ENCODE measurements around the gene TMEM39A. TPM values are rescaled to one million over a fixed set of nuclear protein-coding genes. Genes with fewer than 3 reads are reported as not detected.

The TMEM39A gene
- total and polyA plus RNA-seq, 2 of the 4 experiments (the other 2 are of a cell fraction), result 29.6 to 117 TPM

DNA sequence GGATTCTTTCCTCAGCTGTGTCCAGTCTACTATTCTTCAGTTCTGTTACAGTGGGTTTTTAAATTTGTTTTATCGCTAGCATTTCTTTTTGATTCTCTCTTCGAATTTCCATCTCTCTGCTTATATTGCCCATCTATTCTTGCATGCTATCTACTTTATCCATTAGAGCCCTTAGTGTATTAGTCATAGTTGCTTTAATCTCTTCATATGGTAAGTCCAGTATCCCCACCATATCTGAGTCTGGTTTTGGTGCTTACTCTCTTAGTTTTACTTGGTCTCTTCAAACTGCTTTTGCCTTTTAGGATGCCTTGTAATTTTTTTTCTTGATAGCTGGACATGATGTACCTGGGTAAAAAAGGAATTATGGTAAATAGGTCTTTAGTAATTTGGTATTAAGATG, 44.0 kb upstream of the TMEM39A start:
- in situ Hi-C loops (cut with MboI; ENCODE audit: low sequenced_read_pairs), result loop anchor here (25.0 kb wide), 1 partner anchor 180 kb away; the partner anchor contains the start of gene COX17
- no peak overlapping the region for H4K5ac ChIP-seq (ENCODE audit: low read depth, low read length)
- no peak overlapping the region for H3K18ac ChIP-seq (ENCODE audit: low read depth, low read length)
- H3K23ac ChIP-seq (ENCODE audit: low read depth, low read length), result no peak overlapping the region
- peaks cover 9 to 11% of the 10 kb centered on the region in 2 experiments for H3K79me1 ChIP-seq (ENCODE audit: low read depth in 1 of 2, low read length in 2 of 2)
- CTCF ChIA-PET, result interaction anchor here (0.6 kb wide), 1 partner anchor 95 kb away, joined by 3 read pairs; no protein-coding TSS in a partner anchor
- H2BK5ac ChIP-seq (ENCODE audit: low read depth, low read length, poor library complexity, severe bottlenecking), result no peak overlapping the region
- H4K20me1 ChIP-seq (ENCODE audit: insufficient read depth, low read length), result no peaks in the 10 kb centered on the region
- no peak overlapping the region for H3K4ac ChIP-seq (ENCODE audit: low read depth, low read length)
- H3K4me3 ChIP-seq (ENCODE audit: insufficient read depth, low read depth, low read length), result no peak overlapping the region
- dilution Hi-C loops (cut with HindIII; ENCODE audit: low sequenced_read_pairs, unreplicated experiment), result no loop called here
- ATAC-seq (ENCODE audit: low read depth) (no peak), DNase-seq (no peak)
- H3K14ac ChIP-seq (replicated peaks; ENCODE audit: low read depth, low read length), result no peak overlapping the region
- 0 out of 2 replicates have a peak, but pooled peaks cover 3% of the 10 kb centered on the region for H3K9me1 ChIP-seq (ENCODE audit: insufficient read depth, low read length)
- no peak overlapping the region for H2AFZ ChIP-seq (replicated peaks; ENCODE audit: low read length, poor library complexity)
- WGBS, 2 experiments (ENCODE audit: extremely low coverage in 2 of 2, insufficient read length in 1 of 2), result no CpG with 5 or more reads among the region's 2 CpGs
- no peaks in the 10 kb centered on the region for H3K4me1 ChIP-seq (ENCODE audit: control insufficient read depth, insufficient read depth, low read length)
- no peak overlapping the region for H4K91ac ChIP-seq (ENCODE audit: insufficient read depth, low read depth, low read length)
- H4K8ac ChIP-seq (ENCODE audit: low read depth in 2 of 2, low read length in 2 of 2), result no peak overlapping the region
- no peak overlapping the region for H3K27ac ChIP-seq (ENCODE audit: insufficient read depth, low read length)
- no peak overlapping the region for H2AK9ac ChIP-seq (replicated peaks; ENCODE audit: low read depth, low read length, poor library complexity)
- intact Hi-C loops (cut with micrococcal nuclease), result no loop called here
- H3K9ac ChIP-seq (ENCODE audit: low read depth, low read length), result no peak overlapping the region
- no peaks in the 10 kb centered on the region for H3K9me3 ChIP-seq (ENCODE audit: control insufficient read depth, insufficient read depth, low read length)
- peaks cover 19% of the 10 kb centered on the region for H3K36me3 ChIP-seq (ENCODE audit: control insufficient read depth, insufficient read depth, low read length)
- no peak overlapping the region for H2BK120ac ChIP-seq (ENCODE audit: low read depth, low read length)
- POLR2A ChIA-PET (ENCODE audit: unreplicated experiment), result no interaction called here
- no peak overlapping the region for H3K4me2 ChIP-seq (ENCODE audit: low read depth, low read length)
- no peak overlapping the region for H2BK20ac ChIP-seq (ENCODE audit: low read depth, low read length)
- TF ChIP-seq RAD21 (IDR thresholded peaks at IDR 0.05; ENCODE audit: low read length), result no peak
- no peak for TF ChIP-seq FOS (IDR thresholded peaks at IDR 0.05; ENCODE audit: low read depth, low read length)
- no peak for TF ChIP-seq CEBPB (IDR thresholded peaks at IDR 0.05; ENCODE audit: low read depth, low read length)
- no peak for TF ChIP-seq SMC3 (IDR thresholded peaks at IDR 0.05; ENCODE audit: low read depth, low read length)
- no peak for TF ChIP-seq MXI1 (IDR thresholded peaks at IDR 0.05; ENCODE audit: borderline replicate concordance, low read depth, low read length)
- TF ChIP-seq, protein P1, sequence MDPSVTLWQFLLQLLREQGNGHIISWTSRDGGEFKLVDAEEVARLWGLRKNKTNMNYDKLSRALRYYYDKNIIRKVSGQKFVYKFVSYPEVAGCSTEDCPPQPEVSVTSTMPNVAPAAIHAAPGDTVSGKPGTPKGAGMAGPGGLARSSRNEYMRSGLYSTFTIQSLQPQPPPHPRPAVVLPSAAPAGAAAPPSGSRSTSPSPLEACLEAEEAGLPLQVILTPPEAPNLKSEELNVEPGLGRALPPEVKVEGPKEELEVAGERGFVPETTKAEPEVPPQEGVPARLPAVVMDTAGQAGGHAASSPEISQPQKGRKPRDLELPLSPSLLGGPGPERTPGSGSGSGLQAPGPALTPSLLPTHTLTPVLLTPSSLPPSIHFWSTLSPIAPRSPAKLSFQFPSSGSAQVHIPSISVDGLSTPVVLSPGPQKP (IDR thresholded peaks at IDR 0.05; ENCODE audit: borderline replicate concordance, low read depth, low read length), result no peak
- no peak for TF ChIP-seq RFX5 (IDR thresholded peaks at IDR 0.05; ENCODE audit: low read depth, low read length)
- no peak for TF ChIP-seq CHD1 (IDR thresholded peaks at IDR 0.05; ENCODE audit: low read depth, low read length)
- no peak for TF ChIP-seq RCOR1 (IDR thresholded peaks at IDR 0.05; ENCODE audit: insufficient replicate concordance, low read length)
- TF ChIP-seq NFE2L2 (IDR thresholded peaks at IDR 0.05; ENCODE audit: low read depth, low read length), result no peak
- TF ChIP-seq BHLHE40 (IDR thresholded peaks at IDR 0.05; ENCODE audit: low read depth, low read length), result no peak
- no peak for TF ChIP-seq MAFK (IDR thresholded peaks at IDR 0.05; ENCODE audit: low read depth, low read length)
- no peak for TF ChIP-seq MAZ (IDR thresholded peaks at IDR 0.05; ENCODE audit: borderline replicate concordance, low read depth, low read length)
- TF ChIP-seq USF2 (IDR thresholded peaks at IDR 0.05; ENCODE audit: low read depth, low read length), result no peak
- TF ChIP-seq POLR2A (IDR thresholded peaks at IDR 0.05; ENCODE audit: low read depth, low read length), result no peak
- no peak for TF ChIP-seq CTCF (conservative IDR thresholded peaks at IDR 0.05; ENCODE audit: low read depth, low read length)
- H2AK5ac ChIP-seq (ENCODE audit: low read depth, low read length), result no peak overlapping the region
- H3K56ac ChIP-seq (ENCODE audit: extremely low read depth, insufficient read depth, low read length), result no peak overlapping the region
- BruUV-seq (replicated peaks), result no TSS peak
- no peak overlapping the region for H2BK15ac ChIP-seq (ENCODE audit: low read depth, low read length)
- no peaks in the 10 kb centered on the region for H3K27me3 ChIP-seq (ENCODE audit: control insufficient read depth, insufficient read depth, low read length)

Data from IMR-90 (cell line).